ENCODE measurements around the gene PCAT7. TPM values are rescaled to one million over a fixed set of nuclear protein-coding genes. Genes with fewer than 3 reads are reported as not detected.

The PCAT7 gene
- total RNA-seq, 2 experiments from 2014 or later = not detected

DNA sequence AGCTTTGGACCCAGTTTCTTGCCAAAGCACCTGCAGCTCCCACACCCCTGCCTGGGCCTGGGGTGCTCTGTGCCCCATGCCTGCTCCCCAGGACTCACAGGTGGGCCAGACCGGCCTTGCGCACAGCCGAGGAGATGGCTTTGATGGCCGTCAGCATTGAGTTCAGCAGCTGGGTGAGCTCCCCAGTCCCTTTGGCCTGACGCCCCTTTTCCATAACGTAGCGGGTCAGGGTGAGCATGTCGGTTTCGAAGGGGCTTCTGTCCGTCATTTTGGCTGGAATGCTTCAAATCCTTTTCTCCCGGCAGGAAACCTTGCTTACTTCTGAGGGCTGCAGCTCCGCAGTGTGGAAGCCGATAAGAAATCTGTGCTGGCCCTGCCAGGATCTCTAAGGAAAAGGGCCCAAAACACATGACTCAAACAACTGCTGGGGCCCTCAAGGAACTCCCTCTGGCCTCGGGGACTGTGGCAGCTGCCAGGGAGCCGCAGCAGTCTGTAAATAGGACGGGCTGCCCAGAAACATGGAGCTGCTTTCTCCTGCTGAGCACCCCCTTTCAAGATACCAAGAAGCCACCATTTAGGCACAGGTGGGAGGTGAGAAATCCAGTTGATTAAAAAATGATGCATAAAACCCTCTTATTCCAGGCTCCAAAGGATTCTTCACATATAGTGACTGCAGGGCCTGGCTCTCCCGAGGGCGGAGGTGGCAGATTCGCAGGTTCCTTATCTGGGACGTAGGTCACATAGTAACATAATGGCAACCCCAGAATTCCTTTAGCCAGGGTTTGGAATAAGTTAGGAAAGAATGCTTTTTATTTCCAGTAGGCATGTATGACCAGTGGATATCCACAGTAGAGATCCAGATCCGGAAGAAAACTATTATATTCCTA lies 38.8 kb downstream of the PCAT7 start, which contains the start of gene FBP2:
Gene FBP2, minus strand, starts transcription at position 366 of the 887 bp plus-strand sequence. Its CDS starts 98 bp downstream, at position 268.
- CTCF ChIA-PET = no interaction called here
- H3K4me3 Mint-ChIP-seq = no peak within 1 kb of the TSS
- no peaks in the 10 kb centered on the region for H3K9me3 Mint-ChIP-seq
- H3K36me3 Mint-ChIP-seq (ENCODE audit: low read depth) = no peaks in the 10 kb centered on the region
- H3K27me3 Mint-ChIP-seq (ENCODE audit: low read depth) = peaks cover 3% of the 10 kb centered on the region
- H3K27ac Mint-ChIP-seq = no peak within 1 kb of the TSS
- intact Hi-C loops (cut with micrococcal nuclease) = no loop called here
- DNase-seq = no peak
- H3K4me1 Mint-ChIP-seq (ENCODE audit: low read depth) = no peaks in the 10 kb centered on the region

DNA sequence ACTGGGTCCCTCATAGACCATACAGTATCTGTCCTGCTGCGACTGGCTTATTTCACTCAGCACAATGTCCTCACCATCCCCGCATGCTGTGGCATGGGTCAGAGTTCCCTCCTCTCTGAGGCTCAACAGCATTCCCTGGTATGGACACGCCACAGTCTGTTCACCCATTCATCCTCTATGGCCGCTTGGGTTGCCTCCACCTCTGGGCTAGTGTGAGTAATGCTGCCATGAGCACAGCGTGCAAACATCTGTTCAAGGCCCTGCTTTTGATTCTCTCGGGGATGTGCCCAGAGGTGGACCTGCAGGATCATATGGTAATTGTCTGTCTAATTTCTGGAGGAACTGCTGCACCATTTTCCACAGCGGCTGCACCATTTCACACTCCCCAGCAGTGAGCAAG lies 44.2 kb downstream of the PCAT7 start:
- Mint-ChIP-seq H3K4me3 (no peak overlapping the region), H3K27ac (no peak overlapping the region), H3K4me1 (ENCODE audit: low read depth) (peaks cover 6% of the 10 kb centered on the region), H3K27me3 (ENCODE audit: low read depth) (no peaks in the 10 kb centered on the region), H3K36me3 (ENCODE audit: low read depth) (no peaks in the 10 kb centered on the region), H3K9me3 (no peaks in the 10 kb centered on the region)
- intact Hi-C loops (cut with micrococcal nuclease) = no loop called here
- CTCF ChIA-PET = no interaction called here
- DNase-seq = no peak

DNA sequence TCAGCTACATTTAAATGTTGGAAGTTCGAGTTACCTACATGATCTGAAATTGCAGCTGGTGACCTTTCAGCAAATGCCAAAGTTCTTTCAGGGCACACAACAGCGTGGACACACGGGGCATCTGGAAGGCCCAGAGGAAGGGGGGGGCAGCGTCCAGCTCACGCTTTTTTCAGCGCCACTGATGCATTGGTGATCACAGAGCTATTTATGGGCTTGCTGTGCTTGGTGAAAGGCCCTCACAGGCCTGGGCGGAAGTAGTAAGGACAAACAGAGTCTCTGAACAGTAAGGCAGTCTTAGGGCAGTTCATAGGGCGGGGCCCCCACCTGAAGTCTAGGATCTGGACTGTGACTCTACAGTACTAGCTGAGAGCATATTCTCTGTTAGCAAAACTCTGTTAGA lies 45.4 kb downstream of the PCAT7 start:
- DNase-seq = no peak
- Mint-ChIP-seq H3K27ac (no peak overlapping the region), H3K36me3 (ENCODE audit: low read depth) (no peaks in the 10 kb centered on the region), H3K4me1 (ENCODE audit: low read depth) (peaks cover 6% of the 10 kb centered on the region), H3K4me3 (no peak overlapping the region), H3K9me3 (no peaks in the 10 kb centered on the region), H3K27me3 (ENCODE audit: low read depth) (no peaks in the 10 kb centered on the region)
- intact Hi-C loops (cut with micrococcal nuclease) = loop anchor here (5.0 kb wide), 1 partner anchor 533 kb away; no protein-coding TSS in a partner anchor
- CTCF ChIA-PET = no interaction called here

DNA sequence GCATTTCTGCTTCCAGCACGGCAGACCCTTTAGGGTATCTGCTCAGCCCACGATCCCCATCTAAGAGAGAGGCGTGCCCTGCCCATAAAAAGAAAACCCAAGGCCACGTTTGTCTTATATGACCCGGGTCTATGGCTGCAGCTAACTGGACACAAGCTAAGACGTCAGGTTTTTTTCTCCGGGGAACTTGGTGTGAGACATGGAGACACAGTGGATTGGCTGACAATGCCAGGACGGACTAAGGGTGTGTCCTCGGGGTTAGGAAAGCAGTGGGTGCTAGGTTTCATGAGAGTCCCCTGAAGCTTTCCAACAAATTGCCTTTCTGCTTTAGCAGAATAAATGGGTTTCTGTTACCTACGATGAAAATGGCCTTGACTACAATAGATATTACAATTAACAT lies 45.8 kb downstream of the PCAT7 start:
- CTCF ChIA-PET = no interaction called here
- no peak for DNase-seq
- Mint-ChIP-seq H3K9me3 (no peaks in the 10 kb centered on the region), H3K4me3 (no peak overlapping the region), H3K36me3 (ENCODE audit: low read depth) (no peaks in the 10 kb centered on the region), H3K27ac (no peak overlapping the region), H3K27me3 (ENCODE audit: low read depth) (no peaks in the 10 kb centered on the region), H3K4me1 (ENCODE audit: low read depth) (peaks cover 6% of the 10 kb centered on the region)
- intact Hi-C loops (cut with micrococcal nuclease) = loop anchor here (5.0 kb wide), 1 partner anchor 533 kb away; no protein-coding TSS in a partner anchor

DNA sequence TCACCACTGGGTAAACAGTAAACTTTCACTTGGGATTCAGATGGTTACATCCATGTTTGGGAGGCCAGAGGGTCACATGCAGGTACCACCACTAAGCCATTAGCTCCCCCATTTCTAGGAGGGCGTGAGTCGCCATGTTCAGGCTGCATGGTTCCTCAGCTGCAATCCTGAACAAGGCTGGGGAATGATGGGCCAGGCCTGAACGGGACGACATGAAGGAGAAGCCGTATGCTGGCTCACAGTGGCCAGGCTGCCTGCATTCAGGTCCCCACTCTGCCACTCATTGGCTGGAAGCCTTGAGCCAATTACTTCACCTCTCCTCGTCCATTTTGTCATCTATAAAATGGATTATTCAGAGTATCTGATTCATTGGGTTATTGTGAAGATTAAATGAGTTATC lies 47.8 kb downstream of the PCAT7 start:
- no peak for DNase-seq
- no peak overlapping the region for H3K27ac Mint-ChIP-seq
- intact Hi-C loops (cut with micrococcal nuclease) = loop anchor here (1.0 to 5.0 kb wide), 2 partner anchors 48 to 535 kb away; no protein-coding TSS in a partner anchor
- no peaks in the 10 kb centered on the region for H3K36me3 Mint-ChIP-seq (ENCODE audit: low read depth)
- CTCF ChIA-PET = no interaction called here
- no peak overlapping the region for H3K4me3 Mint-ChIP-seq
- no peaks in the 10 kb centered on the region for H3K27me3 Mint-ChIP-seq (ENCODE audit: low read depth)
- no peaks in the 10 kb centered on the region for H3K9me3 Mint-ChIP-seq
- H3K4me1 Mint-ChIP-seq (ENCODE audit: low read depth) = peaks cover 6% of the 10 kb centered on the region

DNA sequence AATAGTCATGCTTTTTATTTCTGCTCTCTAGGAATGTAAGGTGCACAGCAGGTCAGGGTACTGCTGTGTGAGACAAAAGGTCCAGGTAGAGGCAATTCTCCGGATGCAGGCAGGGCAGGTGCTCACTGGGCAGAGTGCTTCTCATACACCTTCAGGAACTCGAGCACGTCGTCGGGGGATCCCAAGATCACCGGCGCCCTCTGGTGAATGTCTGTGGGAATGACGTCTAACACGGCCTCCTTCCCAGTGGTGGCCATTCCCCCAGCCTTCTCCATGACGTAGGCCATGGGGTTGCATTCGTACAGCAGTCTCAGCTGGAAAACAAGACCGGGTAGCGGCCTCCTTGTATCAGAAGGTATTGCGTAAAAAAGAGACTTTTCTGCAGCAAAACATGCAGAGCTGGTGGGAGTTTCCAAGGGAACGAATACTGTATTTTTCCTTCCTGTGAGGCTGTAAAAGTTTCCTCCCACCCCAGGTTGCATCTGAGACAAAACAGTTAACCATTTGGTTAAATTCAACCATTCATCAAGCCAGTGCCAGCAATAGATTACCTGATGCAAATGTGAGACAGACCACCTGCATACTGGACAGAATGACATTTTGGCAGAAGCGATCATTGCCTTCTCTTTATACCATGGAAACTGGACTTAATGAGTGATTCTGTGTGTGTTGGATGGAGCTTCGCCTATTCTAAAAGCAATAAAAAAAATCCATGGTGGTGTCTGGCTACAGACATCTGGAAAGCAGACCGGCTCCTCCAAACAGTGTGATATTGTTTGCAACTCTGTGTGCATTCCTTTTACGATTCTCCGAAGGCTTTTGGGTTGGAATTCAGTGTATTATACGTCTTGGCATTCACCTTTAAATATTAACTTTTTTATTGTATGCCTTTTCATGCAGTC lies 48.6 kb downstream of the PCAT7 start:
- H3K36me3 Mint-ChIP-seq (ENCODE audit: low read depth) = no peaks in the 10 kb centered on the region
- intact Hi-C loops (cut with micrococcal nuclease) = loop anchor here (1.0 to 5.0 kb wide), 2 partner anchors 49 to 536 kb away; no protein-coding TSS in a partner anchor
- DNase-seq = peak; percentile 86
- H3K4me3 Mint-ChIP-seq = no peak overlapping the region
- CTCF ChIA-PET = interaction anchor here (0.6 to 1.3 kb wide), 5 partner anchors 18 to 589 kb away, joined by 3 to 5 read pairs (median 3); partner anchors contain the start of gene PCAT7
- no peaks in the 10 kb centered on the region for H3K27me3 Mint-ChIP-seq (ENCODE audit: low read depth)
- peaks cover 6% of the 10 kb centered on the region for H3K4me1 Mint-ChIP-seq (ENCODE audit: low read depth)
- no peak overlapping the region for H3K27ac Mint-ChIP-seq
- H3K9me3 Mint-ChIP-seq = no peaks in the 10 kb centered on the region

DNA sequence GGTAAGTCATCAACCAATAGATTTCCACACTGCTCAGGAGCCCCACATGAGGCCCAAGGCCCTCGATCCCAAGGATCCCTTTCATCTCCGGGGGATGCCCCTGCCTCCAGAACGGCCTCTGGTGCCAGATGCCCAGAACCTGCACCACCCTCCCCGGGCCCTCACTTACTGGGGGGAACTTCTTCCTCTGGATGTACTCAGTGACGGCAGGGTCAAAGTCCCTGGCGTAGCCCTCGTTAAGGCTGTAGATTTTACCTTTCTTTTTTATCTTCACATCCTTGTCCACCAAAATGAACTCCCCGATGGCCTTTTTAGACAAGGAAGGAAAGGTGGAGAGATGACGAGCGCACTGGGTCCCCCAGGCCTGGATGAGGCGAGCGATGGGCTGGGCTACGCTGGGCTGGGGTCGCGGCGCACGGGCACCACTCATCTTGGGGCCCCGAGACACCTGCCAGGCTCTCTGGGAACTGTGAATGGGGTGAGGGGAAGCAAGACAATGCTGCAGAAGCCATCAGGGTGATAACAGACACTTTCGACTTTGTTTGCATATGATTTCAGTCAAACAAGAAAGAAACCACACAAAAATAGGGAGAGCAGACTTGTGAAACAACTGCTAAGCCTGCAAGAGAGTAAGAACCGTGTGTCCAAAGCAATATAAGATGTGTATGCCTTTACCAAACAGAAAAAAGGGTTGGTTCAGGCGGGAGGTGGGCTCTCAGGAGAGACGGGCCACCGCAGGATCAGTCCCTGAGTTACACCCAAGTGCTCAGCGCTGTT lies 52.0 kb downstream of the PCAT7 start:
- Mint-ChIP-seq H3K27ac (no peak overlapping the region), H3K9me3 (no peaks in the 10 kb centered on the region), H3K4me3 (no peak overlapping the region), H3K36me3 (ENCODE audit: low read depth) (no peaks in the 10 kb centered on the region), H3K4me1 (ENCODE audit: low read depth) (peaks cover 10% of the 10 kb centered on the region), H3K27me3 (ENCODE audit: low read depth) (no peaks in the 10 kb centered on the region)
- no peak for DNase-seq
- intact Hi-C loops (cut with micrococcal nuclease) = no loop called here
- CTCF ChIA-PET = no interaction called here

DNA sequence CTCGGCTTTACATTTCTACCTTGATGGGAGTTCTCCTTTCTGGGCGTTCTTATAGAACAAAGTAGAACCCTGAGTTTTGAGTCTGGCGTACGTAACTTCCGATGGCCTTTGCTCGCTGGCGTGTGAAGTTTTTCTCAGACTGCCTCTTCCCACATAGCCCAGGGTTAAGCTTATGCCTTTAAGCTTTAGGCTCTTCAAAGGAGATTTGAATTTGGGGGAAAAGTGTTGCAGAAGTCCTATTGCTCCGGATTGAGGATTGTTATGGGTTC lies 52.5 kb downstream of the PCAT7 start:
- CTCF ChIA-PET = no interaction called here
- Mint-ChIP-seq H3K27me3 (ENCODE audit: low read depth) (no peaks in the 10 kb centered on the region), H3K36me3 (ENCODE audit: low read depth) (no peaks in the 10 kb centered on the region), H3K27ac (no peak overlapping the region), H3K4me3 (no peak overlapping the region), H3K9me3 (no peaks in the 10 kb centered on the region), H3K4me1 (ENCODE audit: low read depth) (peaks cover 15% of the 10 kb centered on the region)
- DNase-seq = no peak
- intact Hi-C loops (cut with micrococcal nuclease) = no loop called here

DNA sequence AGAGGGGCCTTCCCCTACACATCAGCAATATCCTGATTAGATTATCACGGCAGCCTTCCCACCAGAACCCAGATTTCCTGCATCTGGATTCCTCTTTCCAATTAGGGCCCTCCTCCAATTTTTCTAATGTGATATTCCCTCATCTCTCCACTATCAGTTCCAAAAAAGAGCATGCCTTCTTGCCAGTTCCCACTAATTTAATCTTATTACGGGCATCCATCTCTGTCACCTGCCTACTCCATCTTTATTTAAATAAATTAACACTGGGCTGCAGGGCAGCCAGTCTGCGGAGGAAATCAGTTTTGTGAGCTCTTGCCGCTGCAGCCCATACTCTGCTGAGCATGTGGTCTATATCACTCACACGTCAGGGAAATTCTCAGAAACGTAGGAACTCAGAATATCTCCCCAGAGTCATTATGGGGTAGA lies 55.3 kb downstream of the PCAT7 start:
- no peak overlapping the region for H3K27ac Mint-ChIP-seq
- CTCF ChIA-PET = no interaction called here
- H3K4me3 Mint-ChIP-seq = no peak overlapping the region
- no peak for DNase-seq
- H3K27me3 Mint-ChIP-seq (ENCODE audit: low read depth) = no peaks in the 10 kb centered on the region
- no peaks in the 10 kb centered on the region for H3K9me3 Mint-ChIP-seq
- intact Hi-C loops (cut with micrococcal nuclease) = no loop called here
- no peaks in the 10 kb centered on the region for H3K36me3 Mint-ChIP-seq (ENCODE audit: low read depth)
- H3K4me1 Mint-ChIP-seq (ENCODE audit: low read depth) = peaks cover 9% of the 10 kb centered on the region

DNA sequence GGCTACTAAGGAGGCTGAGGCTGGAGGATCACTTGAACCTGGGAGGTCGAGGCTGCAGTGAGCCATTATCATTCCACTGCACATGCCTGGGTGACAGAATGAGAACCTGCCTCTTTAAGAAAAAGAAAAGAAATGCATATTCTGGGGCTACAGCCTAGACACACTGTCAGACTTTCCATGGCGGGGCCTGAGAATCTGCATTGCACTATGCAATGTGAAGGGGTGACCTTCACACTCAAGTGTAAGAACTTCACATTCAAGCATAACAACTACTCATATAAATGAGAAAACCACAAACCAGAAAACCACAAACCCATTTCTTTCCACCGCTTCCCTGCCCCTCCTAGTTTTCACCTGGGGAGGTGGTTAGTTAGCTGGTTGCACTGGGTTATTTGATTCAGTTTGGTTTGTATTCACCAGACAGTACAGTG lies 56.8 kb downstream of the PCAT7 start:
- CTCF ChIA-PET = no interaction called here
- intact Hi-C loops (cut with micrococcal nuclease) = no loop called here
- Mint-ChIP-seq H3K9me3 (no peaks in the 10 kb centered on the region), H3K36me3 (ENCODE audit: low read depth) (no peaks in the 10 kb centered on the region), H3K27ac (no peak overlapping the region), H3K4me1 (ENCODE audit: low read depth) (peaks cover 9% of the 10 kb centered on the region), H3K4me3 (no peak overlapping the region), H3K27me3 (ENCODE audit: low read depth) (no peaks in the 10 kb centered on the region)
- DNase-seq = peak; percentile 69

DNA sequence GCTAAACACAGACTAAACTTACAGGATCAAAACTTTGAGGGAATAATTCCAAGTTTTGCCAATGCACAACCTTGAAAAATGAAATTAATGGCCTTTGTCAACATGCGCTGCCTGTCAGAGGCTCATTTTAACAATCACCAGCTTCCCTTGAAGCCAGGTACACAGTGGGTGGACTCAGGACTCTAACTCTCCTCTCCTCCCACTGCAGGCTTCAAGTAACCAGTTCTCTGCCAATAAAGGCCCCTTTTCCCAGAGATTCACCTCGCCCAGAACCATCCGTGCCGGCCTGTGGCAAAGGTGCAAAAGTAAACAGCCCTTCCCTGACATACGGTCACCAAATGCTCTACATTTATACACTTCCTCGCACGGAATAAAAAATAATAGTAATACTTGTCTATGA lies 57.2 kb downstream of the PCAT7 start:
- no peak overlapping the region for H3K27ac Mint-ChIP-seq
- H3K4me1 Mint-ChIP-seq (ENCODE audit: low read depth) = peaks cover 9% of the 10 kb centered on the region
- no peak for DNase-seq
- H3K4me3 Mint-ChIP-seq = no peak overlapping the region
- intact Hi-C loops (cut with micrococcal nuclease) = no loop called here
- no peaks in the 10 kb centered on the region for H3K36me3 Mint-ChIP-seq (ENCODE audit: low read depth)
- no peaks in the 10 kb centered on the region for H3K27me3 Mint-ChIP-seq (ENCODE audit: low read depth)
- H3K9me3 Mint-ChIP-seq = no peaks in the 10 kb centered on the region
- CTCF ChIA-PET = interaction anchor here (0.6 kb wide), 1 partner anchor 58 kb away, joined by 3 read pairs; no protein-coding TSS in a partner anchor

DNA sequence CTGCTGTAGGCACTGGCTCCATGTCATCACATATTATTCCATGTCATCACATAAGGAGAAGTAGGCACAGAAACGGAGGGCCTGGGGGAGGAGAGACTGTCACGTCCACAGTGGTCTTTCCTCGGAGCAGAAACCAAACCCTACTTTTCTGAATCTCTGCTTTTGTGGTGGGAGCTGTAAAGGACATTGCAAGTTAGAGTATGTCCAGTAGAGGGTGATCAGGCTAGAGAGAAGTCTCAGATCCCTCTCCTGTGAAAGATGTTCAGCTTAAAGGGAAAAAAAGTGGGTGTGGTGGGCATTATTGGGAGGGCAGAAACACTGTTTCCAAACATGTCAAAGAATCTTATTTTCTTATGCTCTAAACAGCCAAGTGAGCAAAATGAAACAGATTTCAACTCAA lies 58.1 kb downstream of the PCAT7 start:
- Mint-ChIP-seq H3K36me3 (ENCODE audit: low read depth) (no peaks in the 10 kb centered on the region), H3K9me3 (no peaks in the 10 kb centered on the region), H3K27ac (no peak overlapping the region), H3K4me1 (ENCODE audit: low read depth) (peaks cover 9% of the 10 kb centered on the region), H3K4me3 (no peak overlapping the region), H3K27me3 (ENCODE audit: low read depth) (no peaks in the 10 kb centered on the region)
- intact Hi-C loops (cut with micrococcal nuclease) = no loop called here
- CTCF ChIA-PET = no interaction called here
- no peak for DNase-seq

Measured in activated naive CD4-positive, alpha-beta T cell treated with anti-CD3 and anti-CD28 coated beads for 36 hours (primary cell).